Transverse colon (tissue), 4 donors: ENCODE results near the gene NUP43. TPM values are rescaled to one million over a fixed set of nuclear protein-coding genes. Genes with fewer than 3 reads are reported as not detected.

Source experiments
- DNase-seq: peaks from one replicate; pipeline ENCODE4 v3.0.0-alpha.2; 2019
- H3K27ac ChIP-seq, 4 donors: fragments of 200-600 bp; sonication (generic); 2 replicates each; pipeline ENCODE4 v1.5.1; 2016 to 2018; ENCODE audit warnings: inconsistent platforms in 4 of 4
- H3K27me3 ChIP-seq: fragments of 200-600 bp; sonication (generic); 2 replicates; pipeline ENCODE4 v1.5.1; 2017; ENCODE audit warnings: inconsistent platforms
- H3K36me3 ChIP-seq, 4 donors: fragments of 200-600 bp; sonication (generic); 2 replicates each; pipeline ENCODE4 v1.5.1; 2017 to 2019; ENCODE audit warnings: inconsistent platforms in 4 of 4
- H3K4me1 ChIP-seq, 4 donors: fragments of 200-600 bp; sonication (generic); 2 replicates each; pipeline ENCODE4 v1.5.1; 2017 to 2020; ENCODE audit warnings: inconsistent platforms in 4 of 4
- H3K4me3 ChIP-seq, 4 donors: fragments of 200-600 bp; sonication (generic); 1 replicate in 1 of 4; 2 replicates in 3 of 4; pipeline versions ENCODE4 v1.5.1 to v1.6.1; 2017 to 2019; ENCODE audit warnings: inconsistent platforms in 4 of 4
- H3K9me3 ChIP-seq, 2 donors: fragments of 200-600 bp; sonication (generic); 2 replicates each; pipeline ENCODE4 v1.5.1; 2017 to 2019; ENCODE audit warnings: inconsistent platforms in 2 of 2
- EP300 ChIP-seq: sonication (generic); formaldehyde crosslinking; IDR thresholded peaks from one replicate; pipeline ENCODE4 v1.6.1; 2017; ENCODE audit warnings: antibody characterized with exemption, low read depth
- POLR2A ChIP-seq: fragments of 450-650 bp; IDR thresholded peaks from one replicate; pipeline ENCODE4 v1.6.1; 2016; ENCODE audit warnings: antibody characterized with exemption, mild to moderate bottlenecking, moderate library complexity
- POLR2AphosphoS5 ChIP-seq, 3 donors: sonication (generic); formaldehyde crosslinking; IDR thresholded peaks; one replicate each; pipeline ENCODE4 v1.6.1; 2016; ENCODE audit warnings: antibody characterized with exemption in 3 of 3
- WGBS, 2 donors: methylation state at CpG; one replicate each; pipeline ENCODE4 v1.1.5; 2018; ENCODE audit warnings: low coverage in 1 of 2; 5-methylcytosine and 5-hydroxymethylcytosine counted together
- in situ Hi-C, 4 donors: fragments of 200-750 bp; cut with MboI; loops; one replicate each; pipeline versions ENCODE4 v1.15.0 to v1.15.1; 2017; ENCODE audit warnings: low sequenced_read_pairs in 3 of 4, low pct_ligation_motif_present in 1 of 4, low pct_unique_long_range_greater_than_20kb in 1 of 4
- intact Hi-C: fragments of 100-400 bp; cut with DNase I; formaldehyde crosslinking; loops from one replicate; pipeline ENCODE4 v1.15.1; 2023; ENCODE audit warnings: low total_unique reads
- total RNA-seq, 4 donors: library from RNA; depleted of rRNA; stranded (reverse); fragments of >200 nt; gene quantifications; one replicate each; pipeline ENCODE4 v1.1.0, GENCODE V29; 2016
- TF ChIP-seq, protein P1 (sequence below), 5 experiments: fragments of 200-600 bp in 3 of 5; fragments of 450-650 bp in 2 of 5; sonication (generic) in 3 of 5; IDR thresholded peaks; 1 replicate in 2 of 5; 2 replicates in 3 of 5; pipeline ENCODE4 v1.5.1; 2016 to 2017; ENCODE audit warnings: antibody characterized with exemption in 5 of 5, inconsistent platforms in 3 of 5, mild to moderate bottlenecking in 2 of 5, moderate library complexity in 1 of 5

NUP43 gene
- total RNA-seq, 4 donors from 2014 or later = 14.7 to 54.3 (median 29.3) TPM

DNA sequence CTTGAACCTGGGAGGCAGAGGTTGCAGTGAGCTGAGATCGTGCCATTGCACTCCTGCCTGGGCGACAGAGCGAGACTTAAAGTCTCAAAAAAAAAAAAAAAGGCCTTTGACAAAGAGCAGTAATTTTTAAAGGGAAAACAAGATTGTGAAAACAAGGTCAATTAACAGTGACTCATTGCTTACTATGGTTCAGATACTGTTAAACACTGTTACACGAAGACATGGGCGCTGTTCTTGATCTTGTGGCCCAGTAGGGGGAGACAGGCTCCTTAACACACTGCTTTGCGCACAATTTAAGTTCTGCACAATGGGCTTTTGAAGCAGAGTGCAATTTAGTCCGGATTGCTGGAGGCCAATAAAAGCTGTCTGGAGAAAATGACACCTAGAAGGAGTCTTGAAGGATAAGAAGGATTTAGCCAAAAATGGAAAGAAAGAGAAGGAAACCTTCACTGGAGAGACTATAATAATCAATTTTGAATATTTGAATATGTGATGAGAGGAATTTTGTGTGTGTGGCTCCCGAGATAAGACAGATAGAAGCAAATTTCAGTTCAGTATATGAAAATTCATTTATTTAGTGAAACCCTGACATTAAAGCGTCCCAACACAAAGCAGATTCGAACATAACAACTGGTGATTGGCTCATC lies 22.4 kb downstream of the NUP43 start:
- peak; percentile 60 for DNase-seq
- H3K4me1 ChIP-seq = peaks cover 0 to 10% (median 7%) of the 10 kb centered on the region in 4 donors
- in situ Hi-C loops = loop anchor here in 2 of 4 donors (10.0 to 25.0 kb wide), 2 partner anchors 162 to 201 kb away; partner anchors contain the start of genes GINM1 (in 1 of the 2) and RAET1G (in 1 of the 2)
- peak overlapping the region in 1 of 4 donors; percentile 39 for H3K27ac ChIP-seq
- H3K27me3 ChIP-seq = no peaks in the 10 kb centered on the region
- peaks cover 0 to 12% (median 2%) of the 10 kb centered on the region in 4 donors for H3K36me3 ChIP-seq
- TF ChIP-seq, protein P1, sequence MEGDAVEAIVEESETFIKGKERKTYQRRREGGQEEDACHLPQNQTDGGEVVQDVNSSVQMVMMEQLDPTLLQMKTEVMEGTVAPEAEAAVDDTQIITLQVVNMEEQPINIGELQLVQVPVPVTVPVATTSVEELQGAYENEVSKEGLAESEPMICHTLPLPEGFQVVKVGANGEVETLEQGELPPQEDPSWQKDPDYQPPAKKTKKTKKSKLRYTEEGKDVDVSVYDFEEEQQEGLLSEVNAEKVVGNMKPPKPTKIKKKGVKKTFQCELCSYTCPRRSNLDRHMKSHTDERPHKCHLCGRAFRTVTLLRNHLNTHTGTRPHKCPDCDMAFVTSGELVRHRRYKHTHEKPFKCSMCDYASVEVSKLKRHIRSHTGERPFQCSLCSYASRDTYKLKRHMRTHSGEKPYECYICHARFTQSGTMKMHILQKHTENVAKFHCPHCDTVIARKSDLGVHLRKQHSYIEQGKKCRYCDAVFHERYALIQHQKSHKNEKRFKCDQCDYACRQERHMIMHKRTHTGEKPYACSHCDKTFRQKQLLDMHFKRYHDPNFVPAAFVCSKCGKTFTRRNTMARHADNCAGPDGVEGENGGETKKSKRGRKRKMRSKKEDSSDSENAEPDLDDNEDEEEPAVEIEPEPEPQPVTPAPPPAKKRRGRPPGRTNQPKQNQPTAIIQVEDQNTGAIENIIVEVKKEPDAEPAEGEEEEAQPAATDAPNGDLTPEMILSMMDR (IDR thresholded peaks at IDR 0.05) = peak; percentile 63 to 77 (median 66)
- TF ChIP-seq POLR2AphosphoS5 (IDR thresholded peaks at IDR 0.05) (peak in 1 of 3 donors; percentile 31), POLR2A (no peak), EP300 (no peak)
- intact Hi-C loops = no loop called here
- 27 to 50% methylated on average over 9 to 10 of the region's 10 CpGs for WGBS, 2 donors
- H3K9me3 ChIP-seq = no peaks in the 10 kb centered on the region
- no peak overlapping the region for H3K4me3 ChIP-seq

DNA sequence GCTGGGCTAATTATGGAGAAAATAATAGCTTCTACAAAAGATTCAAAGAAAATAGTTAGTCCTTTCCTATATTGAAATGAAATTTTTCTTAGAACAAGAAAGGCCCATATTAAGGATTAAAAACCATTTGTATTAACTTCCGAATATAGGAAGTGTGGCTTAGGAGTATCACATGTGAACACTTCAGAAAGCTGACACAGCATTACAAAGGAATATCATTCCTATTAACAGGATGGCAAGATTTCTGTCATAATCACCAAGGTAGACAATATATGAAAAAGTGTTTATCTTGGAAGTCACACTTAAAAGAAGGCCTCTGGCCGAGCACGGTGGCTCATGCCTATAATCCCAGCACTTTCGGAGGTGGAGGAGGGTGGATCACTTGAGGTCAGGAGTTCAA lies 23.1 kb downstream of the NUP43 start:
- Histone ChIP-seq H3K27me3 (no peaks in the 10 kb centered on the region), H3K4me3 (no peak overlapping the region), H3K36me3 (peaks cover 0 to 5% (median 0%) of the 10 kb centered on the region in 4 donors), H3K9me3 (no peaks in the 10 kb centered on the region), H3K27ac (peak overlapping the region in 1 of 4 donors; percentile 39), H3K4me1 (peaks cover 0 to 15% (median 9%) of the 10 kb centered on the region in 4 donors)
- WGBS, 2 donors = 91 to 93% methylated on average over 4 of the region's 4 CpGs
- no peak for DNase-seq
- TF ChIP-seq EP300 (no peak), POLR2AphosphoS5 (IDR thresholded peaks at IDR 0.05) (no peak), POLR2A (no peak)
- TF ChIP-seq, protein P1 (IDR thresholded peaks at IDR 0.05) = no peak
- in situ Hi-C loops (loop anchor here in 2 of 4 donors (10.0 to 25.0 kb wide), 2 partner anchors 161 to 202 kb away; partner anchors contain the start of genes GINM1 (in 1 of the 2) and RAET1G (in 1 of the 2)), intact Hi-C loops (no loop called here)

DNA sequence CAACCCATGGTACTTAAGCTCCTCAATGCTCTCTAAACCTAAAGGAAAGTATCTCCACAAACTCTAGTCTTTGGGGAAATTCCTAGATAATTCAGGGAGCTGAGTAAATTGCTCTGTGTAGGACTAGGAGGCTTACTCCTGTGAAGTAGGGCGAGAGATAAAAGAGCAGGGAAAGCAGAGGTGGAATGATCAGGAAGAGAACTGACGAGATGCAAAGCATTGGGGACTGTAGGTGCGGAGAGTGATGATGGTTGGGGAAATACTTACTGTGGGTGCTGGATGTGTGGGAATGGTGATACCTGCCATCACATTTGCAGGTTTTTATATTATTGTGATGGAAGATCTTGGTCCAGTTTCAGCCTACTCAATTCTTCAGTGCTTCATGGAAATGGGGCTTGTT lies 26.8 kb downstream of the NUP43 start:
- no peaks in the 10 kb centered on the region for H3K9me3 ChIP-seq
- no peak overlapping the region for H3K4me3 ChIP-seq
- no peak overlapping the region for H3K27ac ChIP-seq
- TF ChIP-seq POLR2A (no peak), POLR2AphosphoS5 (IDR thresholded peaks at IDR 0.05) (no peak)
- TF ChIP-seq, protein P1 (IDR thresholded peaks at IDR 0.05) = no peak
- WGBS, 2 donors = 90 to 91% methylated on average over 3 of the region's 3 CpGs
- H3K27me3 ChIP-seq = no peaks in the 10 kb centered on the region
- intact Hi-C loops (no loop called here), in situ Hi-C loops (loop anchor here in 1 of 4 donors (25.0 kb wide), 1 partner anchor 157 kb away; the partner anchor contains the start of gene GINM1)
- H3K36me3 ChIP-seq = no peaks in the 10 kb centered on the region
- DNase-seq = no peak
- peaks cover 4 to 39% (median 25%) of the 10 kb centered on the region in 4 donors for H3K4me1 ChIP-seq

DNA sequence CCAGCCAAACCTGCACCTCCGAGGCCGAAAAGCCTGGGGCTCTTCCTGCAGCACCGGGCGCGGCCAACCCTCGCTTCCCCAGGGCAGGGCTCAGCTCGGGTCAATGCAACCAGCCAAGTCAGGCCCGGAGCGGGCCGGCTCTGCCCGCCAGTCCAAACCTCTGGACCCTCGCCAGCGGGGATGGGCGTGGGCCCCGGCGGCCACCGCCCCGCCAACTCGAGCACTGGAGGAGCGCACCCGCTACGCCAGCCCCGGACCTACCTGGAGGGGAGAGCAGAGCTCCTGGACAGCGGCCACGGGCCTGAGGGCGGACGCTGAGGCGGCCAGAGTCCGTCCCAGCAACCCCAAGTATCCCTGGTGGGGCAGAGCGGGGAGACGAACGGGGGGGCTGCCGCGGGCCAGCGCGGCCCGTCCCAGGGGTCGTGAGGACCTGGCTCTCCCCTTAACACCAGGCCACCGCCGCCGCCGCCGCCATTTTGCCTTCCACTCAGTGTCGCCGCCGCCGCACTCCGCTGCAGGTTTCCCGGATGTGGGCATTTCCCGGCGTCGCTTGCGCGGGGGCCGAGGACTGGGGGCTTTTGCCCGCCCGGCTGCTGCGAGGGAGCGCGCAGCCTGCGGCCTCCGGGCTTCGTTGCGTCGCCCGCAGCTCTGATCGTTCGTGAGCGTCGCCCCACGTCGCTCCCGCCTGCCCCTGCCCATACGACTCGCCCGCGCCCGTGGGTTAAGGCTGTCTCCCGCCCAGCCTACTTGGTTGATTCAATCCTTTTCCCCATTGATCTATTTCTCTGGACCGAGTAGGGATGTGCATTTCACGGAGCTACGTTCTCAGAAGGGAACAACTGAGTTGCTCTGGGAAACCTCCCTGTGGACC lies 28.5 kb downstream of the NUP43 start, which contains the start of gene LATS1:
Gene LATS1, minus strand, starts transcription at position 514 of the 871 bp plus-strand sequence. CDS start 15,975 bp downstream, outside the sequence.
- no peaks in the 10 kb centered on the region for H3K36me3 ChIP-seq
- WGBS, 2 donors = 0% methylated on average over 51 of the region's 82 CpGs; no CpG with 5 or more reads in 1 of the 2 donors
- H3K4me3 ChIP-seq = peak within 1 kb of the TSS; percentile 72 to 84 (median 78)
- DNase-seq = peak; percentile 91
- in situ Hi-C loops = loop anchor here in 1 of 4 donors (25.0 kb wide), 1 partner anchor 156 kb away; the partner anchor contains the start of gene GINM1
- peaks cover 4 to 36% (median 17%) of the 10 kb centered on the region in 4 donors for H3K4me1 ChIP-seq
- H3K27me3 ChIP-seq = no peaks in the 10 kb centered on the region
- H3K9me3 ChIP-seq = no peaks in the 10 kb centered on the region
- TF ChIP-seq, protein P1 (IDR thresholded peaks at IDR 0.05) = no peak
- TF ChIP-seq POLR2A (peak; percentile 83), POLR2AphosphoS5 (IDR thresholded peaks at IDR 0.05) (peak; percentile 69 to 78 (median 74))
- intact Hi-C loops = no loop called here
- peak within 1 kb of the TSS; percentile 96 to 99 (median 97) for H3K27ac ChIP-seq
